SK-N-MC (cell line): ENCODE data around the gene NCMAP.

Source experiments
- EZH2 ChIP-seq: fragments of 200-600 bp; sonication (generic); IDR thresholded peaks from one replicate; pipeline ENCODE4 v1.6.1; 2017; ENCODE audit warnings: antibody characterized with exemption
- POLR2AphosphoS5 ChIP-seq: IDR thresholded peaks from 2 replicates; pipeline ENCODE4 v1.6.1; 2012; ENCODE audit warnings: mild to moderate bottlenecking, low read depth, low read length, borderline replicate concordance

DNA sequence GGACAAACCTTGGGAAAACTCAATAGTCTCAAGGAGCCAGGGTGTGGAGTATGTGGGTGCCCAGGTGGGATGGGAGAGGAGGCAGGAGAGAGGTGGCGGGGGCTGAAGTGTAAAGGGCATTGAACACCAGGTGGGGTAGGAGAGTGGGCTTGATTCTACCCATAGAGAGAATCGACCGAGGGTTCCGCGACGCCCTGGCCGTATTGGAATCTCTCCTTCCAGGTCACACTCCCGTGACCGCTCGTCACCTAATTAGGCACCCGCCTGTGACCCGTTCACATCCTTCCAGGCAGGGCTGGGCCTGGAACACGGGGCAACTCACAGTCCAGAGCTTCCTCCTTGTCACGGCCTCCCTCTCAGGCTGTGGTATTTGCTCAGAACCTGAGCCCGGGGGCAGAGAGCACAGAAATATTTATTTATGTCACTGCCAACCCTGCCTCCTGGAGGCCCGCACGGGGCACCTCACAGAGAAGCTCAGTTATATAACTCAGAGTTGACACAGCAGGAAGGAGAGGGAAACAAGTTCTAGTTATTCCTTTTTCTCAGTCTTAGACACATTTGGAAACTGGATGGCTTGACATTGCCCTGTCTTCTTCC, 12.0 kb downstream of the NCMAP start:
- TF ChIP-seq POLR2AphosphoS5: no peak
- no peak for TF ChIP-seq EZH2
